Endothelial cell of umbilical vein (primary cell): ENCODE measurements around the gene WASF2. TPM values are rescaled to one million over a fixed set of nuclear protein-coding genes. Genes with fewer than 3 reads are reported as not detected.
A peak's percentile ranks its signal among the peaks of the same experiment; 100 is the strongest.

Experiments
- BruUV-seq: library from RNA; stranded (reverse); fragments of 400-500 nt; replicated peaks from 2 replicates; lab custom pipeline; 2021; lab: Mats Ljungman, UMichigan
- CTCF ChIA-PET: fragments of 300-600, 350-600 bp; sonication (Branson Sonifier 250); formaldehyde crosslinking; loops from one replicate; lab custom pipeline; 2021; ENCODE audit warnings: antibody characterized with exemption, inconsistent platforms; lab: Charles Lee
- POLR2A ChIA-PET: fragments of 300-600, 350-600 bp; sonication (Branson Sonifier 250); formaldehyde crosslinking; loops from one replicate; lab custom pipeline; 2021; ENCODE audit warnings: antibody characterized with exemption, inconsistent platforms; lab: Charles Lee
- DNase-seq: peaks from one replicate; pipeline ENCODE4 v3.0.0-alpha.2; 2011; ENCODE audit warnings: low read depth, low spot score
- FAIRE-seq: peaks from 2 replicates; lab custom pipeline; 2011; peaks lifted over from hg19 to GRCh38; lab: Jason Lieb, UNC
- H2AFZ ChIP-seq: 2 replicates; pipeline ENCODE4 v1.6.0; 2012; ENCODE audit warnings: low read depth, low read length, control low read depth, inconsistent platforms
- H3K27ac ChIP-seq: 2 replicates; pipeline ENCODE4 v1.5.1; 2011; ENCODE audit warnings: low read depth, mild to moderate bottlenecking, control low read depth, low read length, moderate library complexity; ENCODE audit not compliant: insufficient read depth
- H3K27me3 ChIP-seq, 2 experiments: 2 replicates each; pipeline versions ENCODE4 v1.6.0 to v1.6.1; 2011; ENCODE audit warnings: low read length in 2 of 2, mixed read lengths in 1 of 2; ENCODE audit not compliant: control insufficient read depth in 2 of 2, insufficient read depth in 2 of 2
- H3K36me3 ChIP-seq, 2 experiments: 2 replicates in 1 of 2; 3 replicates in 1 of 2; pipeline ENCODE4 v1.5.1; 2011; ENCODE audit warnings: low read length in 2 of 2, mild to moderate bottlenecking in 1 of 2, moderate library complexity in 1 of 2; ENCODE audit not compliant: control insufficient read depth in 2 of 2, insufficient read depth in 2 of 2; ENCODE audit errors: extremely low read depth in 1 of 2
- H3K4me1 ChIP-seq: 3 replicates; pipeline ENCODE4 v1.5.1; 2011; ENCODE audit warnings: mild to moderate bottlenecking, low read length; ENCODE audit not compliant: control insufficient read depth, insufficient read depth; ENCODE audit errors: extremely low read depth
- H3K4me2 ChIP-seq: 2 replicates; pipeline ENCODE4 v1.6.1; 2011; ENCODE audit warnings: low read length, control low read depth, mixed read lengths; ENCODE audit not compliant: insufficient read depth
- H3K4me3 ChIP-seq, 3 experiments: fragments of 200-600 bp in 1 of 3; sonication (generic), shearing (Covaris generic) in 1 of 3; replicated peaks in 1 of 3; 2 replicates each; pipeline ENCODE4 v1.5.1; 2011 to 2016; ENCODE audit warnings: control low read depth in 3 of 3, low read length in 3 of 3, mild to moderate bottlenecking in 2 of 3, inconsistent platforms in 1 of 3, low read depth in 1 of 3, moderate library complexity in 1 of 3; ENCODE audit not compliant: insufficient read depth in 1 of 3
- H3K79me2 ChIP-seq: 2 replicates; pipeline ENCODE4 v1.6.0; 2012; ENCODE audit warnings: low read length, inconsistent platforms; ENCODE audit not compliant: control insufficient read depth, insufficient read depth
- H3K9ac ChIP-seq: replicated peaks from 2 replicates; pipeline ENCODE3; 2011; ENCODE audit warnings: low read length, control low read depth; ENCODE audit not compliant: insufficient read depth; ENCODE audit errors: extremely low read depth
- H3K9me1 ChIP-seq: replicated peaks from 3 replicates; pipeline ENCODE4 v1.6.0; 2011; ENCODE audit warnings: mild to moderate bottlenecking, low read length; ENCODE audit not compliant: control insufficient read depth, insufficient read depth; ENCODE audit errors: extremely low read depth
- H3K9me3 ChIP-seq: replicated peaks from 2 replicates; pipeline ENCODE4 v1.5.1; 2012; ENCODE audit warnings: low read length, inconsistent platforms; ENCODE audit not compliant: control insufficient read depth, insufficient read depth
- H4K20me1 ChIP-seq: replicated peaks from 2 replicates; pipeline ENCODE3; 2011; ENCODE audit warnings: mild to moderate bottlenecking, low read length; ENCODE audit not compliant: control insufficient read depth, insufficient read depth; ENCODE audit errors: extremely low read depth
- CTCF ChIP-seq, 2 donors: IDR thresholded peaks; 1 replicate in 1 of 2; 2 replicates in 1 of 2; pipeline ENCODE4 v1.5.1; 2011; ENCODE audit warnings: low read length in 2 of 2, mild to moderate bottlenecking in 2 of 2, moderate library complexity in 2 of 2, control low read depth in 1 of 2, inconsistent platforms in 1 of 2, low read depth in 1 of 2; ENCODE audit not compliant: insufficient read depth in 1 of 2; ENCODE audit errors: extremely low read depth in 1 of 2
- EZH2 ChIP-seq: IDR thresholded peaks from 2 replicates; pipeline ENCODE4 v1.6.1; 2012; ENCODE audit warnings: borderline replicate concordance, low read depth, mild to moderate bottlenecking, moderate library complexity, low read length, inconsistent platforms; ENCODE audit not compliant: severe bottlenecking
- FOS ChIP-seq: IDR thresholded peaks from 2 replicates; pipeline ENCODE4 v1.6.1; 2011; ENCODE audit warnings: mild to moderate bottlenecking, low read length, moderate library complexity, borderline replicate concordance; ENCODE audit not compliant: insufficient read depth
- GATA2 ChIP-seq: IDR thresholded peaks from 2 replicates; pipeline ENCODE4 v1.7.0; 2011; ENCODE audit warnings: low read depth, mild to moderate bottlenecking, moderate library complexity, mixed read lengths, low read length; ENCODE audit not compliant: insufficient read length, insufficient read depth
- JUN ChIP-seq: IDR thresholded peaks from 2 replicates; pipeline ENCODE4 v1.6.1; 2011; ENCODE audit warnings: borderline replicate concordance, low read depth; ENCODE audit not compliant: insufficient read length, insufficient read depth
- MAX ChIP-seq: IDR thresholded peaks from 2 replicates; pipeline ENCODE4 v1.6.1; 2011; ENCODE audit not compliant: insufficient read depth, insufficient read length
- MYC ChIP-seq: IDR thresholded peaks from one replicate; pipeline ENCODE4 v1.6.1; 2011; ENCODE audit warnings: mild to moderate bottlenecking, low read depth, low read length
- POLR2A ChIP-seq: IDR thresholded peaks from 2 replicates; pipeline ENCODE4 v1.6.1; 2012; ENCODE audit warnings: low read depth, mild to moderate bottlenecking, control low read depth, low read length
- POLR2AphosphoS5 ChIP-seq: IDR thresholded peaks from 2 replicates; pipeline ENCODE4 v1.6.1; 2012; ENCODE audit warnings: low read depth, mild to moderate bottlenecking, control low read depth, low read length, moderate library complexity; ENCODE audit not compliant: insufficient read depth
- dilution Hi-C: fragments of 300-500 bp; cut with MboI; formaldehyde crosslinking; loops from one replicate; pipeline ENCODE4 v1.15.0; 2019; ENCODE audit warnings: low sequenced_read_pairs; ENCODE audit not compliant: extremely low pct_ligation_motif_present
- intact Hi-C: fragments of 100-400 bp; cut with micrococcal nuclease; formaldehyde crosslinking; loops from one replicate; pipeline ENCODE4 v1.10.0; 2022
- polyA plus RNA-seq, 4 experiments: library from polyadenylated mRNA; depleted of rRNA in 3 of 4; stranded (reverse) in 3 of 4; unstranded in 1 of 4; fragments of >200 nt; gene quantifications; 2 replicates each; pipeline versions ENCODE4 v1.2.1 to v1.2.3, GENCODE V29; 2011 to 2012; ENCODE audit warnings: missing spikeins in 1 of 4
- total RNA-seq: library from RNA; stranded (reverse); gene quantifications from 2 replicates; pipeline ENCODE4 v1.2.3, GENCODE V29; 2021

WASF2 gene
- total and polyA plus RNA-seq, 2 donors (not counting 3 experiments of a cell fraction or from before 2014, with no cell fraction given): 76.9 to 172 TPM

- peaks cover 15% of the 10 kb centered on the region for H3K4me1 ChIP-seq
- H3K9ac ChIP-seq: peak overlapping the region; percentile 83
- ChIA-PET CTCF (interaction anchor here (0.7 to 6.8 kb wide), 15 partner anchors 8 to 237 kb away, joined by 3 to 57 read pairs (median 10); partner anchors contain the start of genes AHDC1, CD164L2, FCN3 and GPR3), POLR2A (no interaction called here)
- no TSS peak for BruUV-seq
- no peak for FAIRE-seq
- peak overlapping the region; percentile 92 for H3K4me2 ChIP-seq
- H4K20me1 ChIP-seq: no peaks in the 10 kb centered on the region
- H3K79me2 ChIP-seq: no peaks in the 10 kb centered on the region
- H3K4me3 ChIP-seq: peak overlapping the region in 2 of 3 experiments; percentile 62 to 81
- no peak for DNase-seq
- intact Hi-C loops: no loop called here
- no peaks in the 10 kb centered on the region for H3K27me3 ChIP-seq
- peak overlapping the region; percentile 94 for H2AFZ ChIP-seq
- H3K36me3 ChIP-seq: no peaks in the 10 kb centered on the region
- no peak for TF ChIP-seq MAX
- TF ChIP-seq MYC: no peak
- no peak for TF ChIP-seq JUN
- TF ChIP-seq EZH2: no peak
- TF ChIP-seq FOS: no peak
- no peak for TF ChIP-seq POLR2A
- no peak for TF ChIP-seq CTCF (IDR thresholded peaks at IDR 0.05; ENCODE audit: extremely low read depth in 1 of 2, insufficient read depth in 1 of 2, low read depth in 1 of 2, low read length in 2 of 2)
- TF ChIP-seq GATA2: no peak
- no peak for TF ChIP-seq POLR2AphosphoS5
- H3K9me1 ChIP-seq: no peaks in the 10 kb centered on the region
- dilution Hi-C loops: no loop called here
- H3K27ac ChIP-seq: peak overlapping the region; percentile 19
- no peaks in the 10 kb centered on the region for H3K9me3 ChIP-seq
Measured at GRCh38 chr1:27367160-27367650, 122.8 kb downstream of the WASF2 start.
